ENCODE data around the gene ADCY3.

DNA sequence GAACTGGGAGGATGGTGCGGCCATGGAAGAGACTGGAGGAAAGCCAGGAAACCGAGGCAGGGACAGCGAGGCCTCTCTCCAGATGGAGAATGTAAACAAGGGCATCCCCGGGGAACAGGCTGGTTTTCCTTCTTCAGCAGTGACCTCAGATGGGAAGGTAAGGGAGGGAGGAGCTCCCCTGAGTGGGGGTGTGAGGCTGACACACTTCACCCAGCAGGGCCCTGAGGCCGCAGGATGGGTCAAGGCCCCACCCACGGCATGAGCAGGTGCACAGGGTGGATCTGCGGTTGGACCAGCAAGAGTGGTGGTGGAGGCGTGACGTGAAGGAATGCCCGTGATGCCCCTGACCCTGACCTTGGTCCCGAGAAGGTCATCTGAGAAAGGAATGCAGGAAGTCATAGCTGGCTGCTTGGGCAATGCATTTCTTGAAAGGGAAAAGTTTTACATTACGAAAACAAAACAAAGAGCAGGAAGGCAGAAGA is 48.1 kb downstream of the ADCY3 start:
- no peak for TF ChIP-seq EZH2 (IDR thresholded peaks at IDR 0.05; ENCODE audit: insufficient read depth, poor library complexity, severe bottlenecking)
- TF ChIP-seq EZH2phosphoT487 (IDR thresholded peaks at IDR 0.05; ENCODE audit: insufficient read depth, low read depth) = no peak

All from GM23248 (cell line).